NCI-H774 (cell line): ENCODE results near the gene ZNF638.

Experiments used
- DNase-seq: peaks from one replicate; lab custom pipeline; 2025; lab: John Stamatoyannopoulos, UW

Gene ZNF638

DNA sequence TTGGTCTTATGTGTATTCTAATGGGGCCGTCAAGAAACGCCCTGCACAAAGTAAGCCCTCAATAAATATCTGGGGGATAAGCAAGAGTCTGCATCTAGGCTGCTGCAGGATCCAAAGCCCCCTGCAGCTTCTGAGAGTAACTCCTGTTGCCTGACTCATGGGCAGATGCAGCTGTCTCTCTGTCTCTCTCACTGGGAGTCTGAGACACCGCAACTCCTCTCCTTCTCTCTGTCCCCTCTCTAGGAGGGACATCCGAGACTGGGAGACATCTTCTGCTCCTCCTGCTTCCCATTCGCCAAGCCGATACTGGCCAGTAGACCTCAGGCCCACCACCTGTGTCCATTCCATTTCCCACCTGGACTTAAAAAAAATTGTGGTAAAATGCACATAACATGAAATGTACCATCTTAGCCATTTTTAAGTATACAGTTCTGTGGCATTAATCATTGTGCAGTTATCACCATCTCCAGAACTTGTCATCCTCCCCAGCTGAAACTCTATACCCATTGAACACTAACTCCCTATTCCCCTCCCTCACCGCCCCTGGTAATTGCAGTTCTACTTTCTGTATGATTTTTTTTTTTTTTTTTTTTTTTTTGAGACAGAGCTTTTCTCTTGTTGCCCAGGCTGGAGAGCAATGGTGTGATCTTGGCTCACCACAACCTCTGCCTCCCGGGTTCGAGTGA lies 141.9 kb downstream of the ZNF638 start:
- DNase-seq, result no peak

GRCh38 chr2:71474116-71474743 lies 142.6 kb downstream of the ZNF638 start:
- DNase-seq, result no peak

GRCh38 chr2:71474744-71475397 lies 143.3 kb downstream of the ZNF638 start:
- DNase-seq, result no peak

- no peak for DNase-seq
These were observed 144.9 kb downstream of the ZNF638 start for GRCh38 chr2:71476495-71476894.

DNA sequence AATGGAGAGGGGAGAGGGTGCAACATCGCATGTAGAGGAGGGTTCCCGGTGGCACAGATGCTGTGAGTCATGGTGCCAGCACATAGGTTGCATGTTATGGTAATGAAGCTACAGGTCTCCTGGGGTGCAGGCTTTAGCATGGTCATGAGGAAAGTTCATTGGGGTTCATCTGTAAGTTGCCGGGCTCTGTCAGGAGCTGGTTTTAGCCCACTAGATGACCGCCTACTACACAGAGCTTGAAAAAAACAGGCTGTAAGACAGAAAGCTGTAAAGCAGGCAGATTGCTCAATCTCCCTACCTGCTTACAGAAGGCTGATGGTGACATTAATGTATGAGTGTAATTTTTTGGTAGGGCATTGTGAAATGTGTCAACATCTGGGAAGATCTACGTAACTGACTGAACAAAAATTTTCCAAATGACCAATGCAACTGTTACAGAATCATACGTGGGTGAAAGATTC lies 145.7 kb downstream of the ZNF638 start:
- DNase-seq, result no peak

DNA sequence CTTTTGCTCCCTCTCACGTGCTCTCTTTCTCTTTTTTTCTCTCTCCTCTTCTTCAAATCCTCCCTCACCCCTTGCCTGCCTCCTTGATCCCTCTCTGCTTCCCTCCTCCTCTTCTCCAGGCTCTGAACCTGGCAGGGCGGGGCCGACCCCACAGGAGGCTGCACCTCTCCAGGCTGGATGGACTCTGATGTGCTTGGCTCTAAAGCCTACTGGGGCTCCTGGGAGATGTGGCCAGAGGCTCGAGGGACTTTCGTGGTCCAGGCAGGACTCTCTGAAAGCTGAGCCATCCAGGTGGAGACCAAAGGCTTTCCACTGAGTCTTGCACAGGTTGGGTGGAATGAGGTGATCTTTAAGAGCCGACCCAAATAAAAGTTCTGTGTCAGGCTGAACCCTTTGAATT lies 147.2 kb downstream of the ZNF638 start:
- DNase-seq, result no peak

DNA sequence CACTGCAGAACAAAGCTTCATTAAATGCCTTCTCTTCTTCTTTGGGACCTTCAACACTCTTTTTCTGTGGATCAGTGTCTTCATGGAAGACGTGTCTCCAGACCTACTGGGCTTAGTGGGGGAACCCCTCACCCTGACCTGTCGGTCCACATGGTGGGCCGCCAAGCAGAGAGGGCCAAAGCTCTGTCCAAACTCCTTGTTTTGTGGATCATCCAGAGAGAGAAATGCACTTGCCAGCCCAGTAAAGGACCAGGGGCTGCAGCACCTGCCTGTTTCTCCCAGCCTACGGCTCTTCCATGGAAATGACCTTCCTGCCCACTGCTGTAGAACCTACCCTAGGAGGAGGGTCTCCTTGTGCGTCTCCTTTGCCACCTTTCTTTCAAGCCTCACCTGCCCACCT lies 147.7 kb downstream of the ZNF638 start:
- DNase-seq, result no peak

GRCh38 chr2:71481111-71481510 lies 149.5 kb downstream of the ZNF638 start:
- DNase-seq, result no peak

- no peak for DNase-seq
These were observed 150.5 kb downstream of the ZNF638 start for GRCh38 chr2:71482055-71482454.

DNA sequence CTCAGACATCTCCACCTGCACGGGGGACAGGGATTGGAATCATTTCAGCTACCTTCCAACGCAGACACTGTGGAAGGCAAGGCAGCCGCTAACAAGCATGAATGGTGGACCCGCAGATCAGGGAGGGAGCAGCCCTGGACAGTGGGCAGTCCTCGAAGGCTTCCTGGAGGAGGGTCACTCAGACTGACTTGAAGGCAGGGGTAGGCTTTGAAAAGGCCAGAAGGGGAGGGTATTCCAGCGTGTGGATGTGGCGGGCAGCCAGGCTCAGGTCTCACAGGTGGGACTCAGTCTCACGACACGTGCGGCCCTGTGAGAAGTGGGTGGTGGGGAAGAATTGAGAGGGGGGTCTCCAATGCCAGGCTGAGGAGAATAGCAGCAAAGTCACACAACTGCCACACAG lies 151.7 kb downstream of the ZNF638 start:
- DNase-seq, result no peak

GRCh38 chr2:71484354-71484753 lies 152.8 kb downstream of the ZNF638 start:
- DNase-seq, result no peak
